Smooth muscle cell (in vitro differentiated cells): ENCODE results near the gene FAM193A. TPM values are rescaled to one million over a fixed set of nuclear protein-coding genes. Genes with fewer than 3 reads are reported as not detected.

Experiments
- DNase-seq: peaks from one replicate; lab custom pipeline; 2025; ENCODE audit not compliant: unreplicated experiment; lab: John Stamatoyannopoulos, UW
- H2AFZ ChIP-seq: fragments of 200-600 bp; sonication (generic); 2 replicates; pipeline ENCODE4 v1.6.0; 2016; ENCODE audit warnings: antibody characterized with exemption, low read depth, mild to moderate bottlenecking
- H3F3A ChIP-seq: fragments of 200-600 bp; sonication (generic); 2 replicates; pipeline ENCODE4 v1.6.0; 2017; ENCODE audit warnings: antibody characterized with exemption, low read depth
- H3K27ac ChIP-seq: fragments of 200-600 bp; sonication (generic); 2 replicates; pipeline ENCODE4 v1.5.1; 2016; ENCODE audit warnings: low read depth, mild to moderate bottlenecking
- H3K27me3 ChIP-seq: fragments of 200-600 bp; sonication (generic); 2 replicates; pipeline ENCODE4 v1.6.1; 2016; ENCODE audit warnings: low read depth, mild to moderate bottlenecking
- H3K36me3 ChIP-seq: fragments of 200-600 bp; sonication (generic); 2 replicates; pipeline ENCODE4 v1.5.1; 2016; ENCODE audit warnings: low read depth
- H3K4me1 ChIP-seq: fragments of 200-600 bp; sonication (generic); 2 replicates; pipeline ENCODE4 v1.5.1; 2016; ENCODE audit warnings: low read depth
- H3K4me2 ChIP-seq: fragments of 200-600 bp; sonication (generic); 2 replicates; pipeline ENCODE4 v1.6.0; 2016; ENCODE audit warnings: mild to moderate bottlenecking
- H3K4me3 ChIP-seq: fragments of 200-600 bp; sonication (generic); 2 replicates; pipeline ENCODE4 v1.5.1; 2016; ENCODE audit warnings: mild to moderate bottlenecking
- H3K79me2 ChIP-seq: fragments of 200-600 bp; sonication (generic); 2 replicates; pipeline ENCODE4 v1.6.0; 2016; ENCODE audit warnings: low read depth, mild to moderate bottlenecking
- H3K9ac ChIP-seq: fragments of 200-600 bp; sonication (generic); 2 replicates; pipeline ENCODE4 v1.6.0; 2016; ENCODE audit warnings: low read depth
- H3K9me3 ChIP-seq: fragments of 200-600 bp; sonication (generic); replicated peaks from 2 replicates; pipeline ENCODE4 v1.5.1; 2016; ENCODE audit warnings: low read depth
- H4K20me1 ChIP-seq: fragments of 200-600 bp; sonication (generic); 2 replicates; pipeline ENCODE4 v1.6.0; 2016; ENCODE audit warnings: low read depth
- CTCF ChIP-seq: fragments of 200-600 bp; sonication (generic); IDR thresholded peaks from 2 replicates; pipeline ENCODE4 v1.5.1; 2017; ENCODE audit warnings: borderline replicate concordance, mild to moderate bottlenecking, antibody characterized with exemption; ENCODE audit not compliant: insufficient read depth, poor library complexity, severe bottlenecking
- WGBS: methylation state at CpG from one replicate; pipeline ENCODE4 v1.1.7; 2016; ENCODE audit warnings: low lambda C conversion rate; 5-methylcytosine and 5-hydroxymethylcytosine counted together
- polyA plus RNA-seq: library from polyadenylated mRNA; unstranded; fragments of >200 nt; fragmentation: Nextera tagmentation; extraction: Ambion mirVana; gene quantifications from 2 replicates; pipeline ENCODE4 v1.2.1, GENCODE V29; 2016
- total RNA-seq: library from RNA; depleted of rRNA; stranded (reverse); fragments of >200 nt; gene quantifications from 2 replicates; pipeline ENCODE4 v1.2.3, GENCODE V29; 2014

FAM193A gene
- total and polyA plus RNA-seq, 2 experiments from 2014 or later = 8.3 to 12.2 TPM

DNA sequence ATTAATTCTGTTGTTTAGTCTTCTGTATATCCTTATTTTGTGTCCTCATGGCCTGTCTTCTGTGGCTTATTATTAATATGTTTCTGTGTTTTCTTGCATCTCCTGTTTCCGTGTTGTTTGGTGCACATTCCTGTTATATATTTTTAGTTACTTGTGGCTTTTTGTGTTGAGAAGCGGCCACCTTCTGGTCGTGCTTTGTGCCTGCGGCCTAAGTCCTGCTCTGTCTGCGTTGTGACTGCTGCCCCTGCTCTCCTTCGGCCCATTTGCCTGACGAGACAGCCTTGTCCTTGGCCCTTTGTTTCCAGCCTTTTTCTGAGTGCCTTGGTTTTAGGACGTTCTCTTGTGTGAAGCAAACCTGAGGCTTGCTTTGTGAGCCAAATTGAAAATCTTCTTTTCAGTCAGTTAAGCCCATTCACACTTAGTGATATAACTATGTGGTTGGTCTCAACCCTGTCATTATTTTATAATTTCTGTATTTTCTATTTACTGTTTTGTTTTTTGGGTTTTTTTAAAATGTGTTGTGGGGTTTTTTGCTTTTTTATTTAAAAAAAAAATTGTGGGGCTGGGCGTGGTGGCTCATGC, 175.9 kb downstream of the FAM193A start:
- no peaks in the 10 kb centered on the region for H3K27me3 ChIP-seq

GRCh38 chr4:2713337-2713736, 176.9 kb downstream of the FAM193A start:
- 98% methylated on average over 5 of the region's 5 CpGs for WGBS
- H3K9ac ChIP-seq = no peak overlapping the region
- TF ChIP-seq CTCF = no peak

More for the DNA sequence above, 175.9 kb downstream of the FAM193A start:
- Histone ChIP-seq H3K4me1 (no peaks in the 10 kb centered on the region), H2AFZ (no peak overlapping the region), H3K9me3 (no peaks in the 10 kb centered on the region), H3K27ac (no peak overlapping the region), H3K4me2 (no peak overlapping the region), H3K36me3 (peaks cover 5% of the 10 kb centered on the region), H3K4me3 (no peak overlapping the region), H3F3A (no peaks in the 10 kb centered on the region), H3K79me2 (peaks cover 35% of the 10 kb centered on the region), H3K9ac (no peak overlapping the region), H4K20me1 (peaks cover 5% of the 10 kb centered on the region)
- no peak for DNase-seq
- peak; percentile 20 for TF ChIP-seq CTCF
- WGBS = 76% methylated on average over 9 of the region's 9 CpGs

GRCh38 chr4:2714061-2714770, 177.8 kb downstream of the FAM193A start:
- WGBS = 78% methylated on average over 10 of the region's 10 CpGs
- Histone ChIP-seq H3K79me2 (peaks cover 28% of the 10 kb centered on the region), H3K27me3 (no peaks in the 10 kb centered on the region), H3K9ac (no peak overlapping the region), H4K20me1 (peaks cover 5% of the 10 kb centered on the region), H3K9me3 (no peaks in the 10 kb centered on the region), H3K27ac (no peak overlapping the region), H3K36me3 (peaks cover 13% of the 10 kb centered on the region), H3K4me3 (no peak overlapping the region), H3K4me1 (no peaks in the 10 kb centered on the region), H2AFZ (no peak overlapping the region), H3K4me2 (no peak overlapping the region), H3F3A (no peaks in the 10 kb centered on the region)
- no peak for DNase-seq
- TF ChIP-seq CTCF = no peak

More at GRCh38 chr4:2713337-2713736, 176.9 kb downstream of the FAM193A start:
- Histone ChIP-seq H3F3A (no peaks in the 10 kb centered on the region), H3K27me3 (no peaks in the 10 kb centered on the region), H3K79me2 (peaks cover 28% of the 10 kb centered on the region), H2AFZ (no peak overlapping the region), H3K4me3 (no peak overlapping the region), H3K9me3 (no peaks in the 10 kb centered on the region), H3K4me2 (no peak overlapping the region), H4K20me1 (peaks cover 5% of the 10 kb centered on the region), H3K4me1 (no peaks in the 10 kb centered on the region), H3K36me3 (peaks cover 5% of the 10 kb centered on the region), H3K27ac (no peak overlapping the region)
- DNase-seq = no peak

GRCh38 chr4:2714918-2715317, 178.5 kb downstream of the FAM193A start:
- no peaks in the 10 kb centered on the region for H3K4me1 ChIP-seq
- H3F3A ChIP-seq = no peaks in the 10 kb centered on the region
- H2AFZ ChIP-seq = no peak overlapping the region
- no peaks in the 10 kb centered on the region for H3K9me3 ChIP-seq
- no peaks in the 10 kb centered on the region for H3K27me3 ChIP-seq
- H3K4me3 ChIP-seq = no peak overlapping the region
- H3K27ac ChIP-seq = no peak overlapping the region
- H3K79me2 ChIP-seq = peaks cover 24% of the 10 kb centered on the region
- WGBS = 67% methylated on average over 4 of the region's 4 CpGs
- no peak overlapping the region for H3K4me2 ChIP-seq
- DNase-seq = no peak
- no peak for TF ChIP-seq CTCF
- peaks cover 5% of the 10 kb centered on the region for H4K20me1 ChIP-seq
- no peak overlapping the region for H3K9ac ChIP-seq
- peaks cover 14% of the 10 kb centered on the region for H3K36me3 ChIP-seq
